ENCODE results near the gene FBXO42.
"Not testable (repeated sequence)": the region's sequence is repeated elsewhere in the genome, so short reads cannot be mapped to it uniquely, and the experiment has no call there.

Gene FBXO42

DNA sequence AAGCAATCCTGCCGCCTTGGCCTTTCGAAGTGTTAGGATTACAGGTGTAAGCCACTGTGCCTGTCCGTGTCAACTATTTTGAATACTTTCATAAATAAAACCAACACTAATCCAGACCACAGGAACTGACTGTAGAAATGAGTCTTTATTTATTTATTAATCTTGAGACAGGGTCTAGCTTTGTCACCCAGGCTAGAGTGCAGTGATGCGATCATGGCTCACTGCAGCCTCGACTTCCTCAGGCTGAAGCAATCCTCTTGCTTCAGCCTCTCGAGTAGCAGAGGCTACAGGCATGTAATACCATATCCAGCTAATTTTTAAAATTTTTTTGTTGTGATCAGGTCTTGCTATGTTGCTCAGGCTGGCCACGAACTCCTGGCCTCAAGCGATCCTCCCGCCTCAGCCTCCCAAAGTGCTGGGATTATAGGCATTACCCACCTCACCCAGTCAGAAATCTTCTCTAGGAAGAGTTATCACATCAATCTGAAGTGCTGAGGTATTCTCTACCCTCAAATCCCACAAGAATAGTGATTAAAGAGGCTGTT is 93.6 kb downstream of the FBXO42 start:
- DNase-seq, result no peak

- DNase-seq, result no peak
These were observed 94.3 kb downstream of the FBXO42 start for GRCh38 chr1:16257968-16258367.

DNA sequence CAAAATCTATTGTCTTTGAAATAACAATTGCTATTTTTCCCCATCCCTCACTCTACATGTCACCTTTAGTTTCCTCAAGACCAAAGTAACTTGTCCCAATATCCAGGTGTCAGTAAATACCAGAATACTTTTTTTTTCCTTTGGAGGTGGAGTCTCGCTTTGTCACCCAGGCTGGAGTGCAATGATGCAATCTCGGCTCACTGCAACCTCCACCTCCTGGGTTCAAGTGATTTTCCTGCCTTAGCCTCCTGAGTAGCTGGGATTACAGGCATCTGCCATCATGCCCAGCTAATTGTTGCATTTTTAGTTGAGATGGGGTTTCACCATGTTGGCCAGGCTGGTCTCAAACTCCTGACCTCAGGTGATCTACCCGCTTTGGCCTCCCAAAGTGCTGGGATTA is 94.7 kb downstream of the FBXO42 start:
- DNase-seq, result not testable (repeated sequence)

DNA sequence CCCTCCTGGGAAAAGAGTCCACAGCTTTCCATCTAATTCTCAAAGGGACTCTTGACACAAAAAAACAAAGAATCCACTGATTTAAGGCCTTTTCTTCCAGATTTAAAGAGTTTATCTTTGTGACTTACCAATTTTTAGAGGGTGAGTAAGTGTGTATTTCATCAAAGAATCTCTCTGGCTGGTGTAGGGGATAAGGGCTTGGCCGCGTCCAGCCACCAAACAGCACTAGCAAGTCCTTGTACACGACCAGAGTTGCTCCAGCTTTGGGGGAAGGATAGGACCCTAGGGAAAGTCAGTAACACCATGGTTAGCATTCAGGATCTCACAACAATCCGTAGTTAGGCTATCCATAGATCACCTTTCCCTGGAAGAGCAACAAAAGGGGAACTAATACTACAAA is 95.8 kb downstream of the FBXO42 start:
- DNase-seq, result no peak

DNA sequence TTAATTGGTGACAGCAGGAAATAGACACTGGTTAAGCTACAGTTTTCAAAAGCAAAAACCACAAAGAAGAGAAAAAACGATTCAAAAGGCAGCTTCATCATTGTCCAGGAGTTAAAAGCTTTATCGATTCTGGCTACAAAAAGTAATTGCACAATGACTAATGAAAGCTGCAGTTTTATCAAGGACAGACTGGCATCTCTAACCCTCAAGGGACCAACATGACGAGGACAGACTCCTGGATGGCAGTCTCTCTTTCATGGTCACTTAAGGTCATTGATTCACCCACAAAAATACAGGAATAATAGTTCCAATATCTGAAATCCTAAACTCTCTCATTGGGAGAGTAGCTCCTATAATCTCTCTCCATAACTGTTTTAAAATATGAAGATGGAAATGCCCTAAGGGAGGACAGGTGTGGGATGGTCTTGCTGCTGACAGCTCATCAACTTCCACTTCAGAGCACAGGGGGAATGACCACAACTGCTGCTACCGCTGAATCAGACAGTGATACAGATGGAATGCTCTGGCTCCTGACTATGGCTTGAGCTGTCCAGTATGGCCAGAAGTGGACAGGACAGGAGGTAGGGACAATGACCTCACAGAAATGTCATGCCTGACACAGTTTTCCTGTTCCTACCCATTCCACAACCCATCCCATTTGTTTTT is 97.9 kb downstream of the FBXO42 start:
- no peak for DNase-seq

DNA sequence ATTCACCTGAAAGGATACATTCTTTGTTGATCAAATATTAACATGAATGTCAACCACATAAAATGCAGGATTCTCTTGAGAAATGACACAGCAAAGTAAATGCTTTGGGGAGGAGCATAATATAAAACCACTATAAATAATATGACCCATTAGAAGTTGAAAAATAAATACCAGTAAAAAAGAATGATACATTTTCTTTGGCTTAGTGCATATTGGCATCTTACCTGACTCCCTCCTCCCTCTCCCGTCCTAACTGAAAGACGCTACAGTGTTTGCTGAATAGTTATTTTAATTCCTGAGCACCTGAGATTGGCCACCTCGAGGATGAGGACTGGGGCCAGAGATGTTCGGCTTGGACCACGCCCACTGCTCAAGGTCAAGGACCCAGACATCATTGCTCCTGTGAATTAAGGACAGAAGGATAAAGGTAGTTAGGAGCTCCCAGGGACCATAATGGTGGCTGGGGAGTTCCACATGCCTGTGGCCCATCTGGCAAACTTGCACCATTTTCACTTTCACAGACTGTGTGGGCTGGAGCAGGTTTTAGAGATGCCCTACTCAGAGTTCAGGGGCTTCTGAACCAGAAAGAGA is 98.9 kb downstream of the FBXO42 start:
- DNase-seq, result no peak

DNA sequence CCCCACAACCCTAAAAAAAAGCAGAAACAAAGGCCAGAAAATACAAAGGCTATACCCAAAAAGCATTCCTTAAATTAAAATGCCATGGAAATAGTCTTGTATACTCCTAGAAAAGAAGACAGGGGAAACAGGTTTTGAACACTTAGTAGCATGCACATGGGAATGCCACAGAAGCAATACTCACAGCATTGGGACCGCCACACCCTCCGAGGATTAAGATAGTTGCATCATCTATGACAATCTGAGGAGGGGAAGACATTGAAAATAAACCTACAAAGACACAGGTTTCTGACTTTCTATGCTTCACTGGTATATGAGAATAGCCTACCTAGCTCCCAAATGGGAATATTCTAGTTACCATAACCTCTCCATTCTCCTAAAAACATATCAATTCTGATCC is 99.4 kb downstream of the FBXO42 start:
- no peak for DNase-seq

GRCh38 chr1:16251381-16251780 is 100.9 kb downstream of the FBXO42 start:
- no peak for DNase-seq

DNA sequence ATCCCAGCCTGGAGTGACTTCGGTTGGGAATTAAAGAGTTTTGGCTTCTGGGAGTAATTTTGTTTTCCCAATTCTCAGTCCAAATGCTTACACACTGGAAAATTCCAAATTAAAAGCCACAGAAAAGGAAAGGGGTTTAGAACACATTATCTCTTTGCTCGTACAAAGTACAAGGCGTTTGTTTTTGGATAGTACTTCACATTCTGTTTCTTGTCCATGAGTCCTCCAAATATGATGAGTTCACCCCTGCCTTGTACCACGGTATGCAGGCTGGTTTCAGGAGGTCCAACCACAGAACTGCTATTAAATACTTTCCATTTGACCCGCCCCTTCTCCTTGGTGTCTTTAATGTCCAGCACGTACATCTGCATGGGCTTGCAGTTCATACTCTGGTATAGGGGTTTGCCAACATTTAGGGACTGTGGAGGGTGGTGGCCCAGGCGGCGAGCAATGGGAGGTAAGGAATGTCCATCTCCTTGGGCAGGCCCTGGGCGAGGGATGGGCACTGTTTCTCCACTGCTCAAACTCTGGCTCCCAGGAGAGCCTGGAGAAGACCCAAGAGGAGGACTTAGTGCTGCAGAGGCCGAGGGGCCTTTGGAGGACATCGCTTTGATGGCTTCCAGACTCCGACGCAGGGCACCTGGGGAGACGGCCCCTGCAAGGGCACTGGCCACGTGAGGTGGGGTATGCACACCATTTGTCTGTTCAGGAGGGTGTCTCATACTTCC is 101.6 kb downstream of the FBXO42 start:
- DNase-seq, result no peak

GRCh38 chr1:16249596-16250241 is 102.6 kb downstream of the FBXO42 start:
- DNase-seq, result peak; percentile 27

DNA sequence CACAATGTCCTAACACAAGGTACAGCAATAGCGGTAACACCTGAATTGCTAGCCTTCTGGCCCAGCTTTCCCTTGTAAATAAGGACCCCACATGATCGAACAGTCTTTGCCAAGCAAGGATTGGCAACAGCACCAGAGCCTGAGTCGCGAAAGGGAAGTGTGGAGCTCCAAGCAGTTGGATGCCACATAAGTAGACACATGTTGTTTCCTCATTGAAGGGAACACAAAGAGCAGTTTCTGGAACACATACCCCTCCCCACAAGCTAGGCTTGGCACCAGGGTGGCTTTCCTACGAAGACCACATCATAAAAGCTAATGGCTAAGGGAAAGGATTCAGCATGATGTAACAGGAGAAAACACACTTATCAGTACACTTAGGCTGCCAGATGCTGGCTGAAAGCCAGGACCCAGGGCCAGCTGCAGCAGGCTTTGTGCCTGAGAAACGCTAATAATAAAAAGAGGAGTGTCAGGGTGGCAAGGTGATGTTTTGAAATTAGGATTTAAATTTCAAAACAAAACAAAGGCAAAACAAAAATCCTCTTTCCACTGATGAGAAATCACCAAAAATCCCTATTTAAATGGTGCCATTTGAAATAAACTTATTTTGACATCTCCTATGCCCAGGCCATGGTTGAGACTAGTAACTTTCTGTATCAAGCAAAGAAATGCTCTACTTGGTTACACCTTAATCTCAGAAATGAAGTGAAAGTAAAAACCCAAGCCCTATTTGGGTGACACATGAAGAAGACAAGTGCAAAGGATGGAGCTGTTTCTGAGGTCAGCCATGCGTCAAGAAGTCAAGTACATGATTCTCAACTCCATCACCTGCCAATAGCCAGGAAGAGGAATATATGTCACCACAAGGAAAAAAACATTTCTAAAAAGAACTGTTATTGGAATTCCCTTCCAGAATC is 103.4 kb downstream of the FBXO42 start:
- peak; percentile 97 for DNase-seq

DNA sequence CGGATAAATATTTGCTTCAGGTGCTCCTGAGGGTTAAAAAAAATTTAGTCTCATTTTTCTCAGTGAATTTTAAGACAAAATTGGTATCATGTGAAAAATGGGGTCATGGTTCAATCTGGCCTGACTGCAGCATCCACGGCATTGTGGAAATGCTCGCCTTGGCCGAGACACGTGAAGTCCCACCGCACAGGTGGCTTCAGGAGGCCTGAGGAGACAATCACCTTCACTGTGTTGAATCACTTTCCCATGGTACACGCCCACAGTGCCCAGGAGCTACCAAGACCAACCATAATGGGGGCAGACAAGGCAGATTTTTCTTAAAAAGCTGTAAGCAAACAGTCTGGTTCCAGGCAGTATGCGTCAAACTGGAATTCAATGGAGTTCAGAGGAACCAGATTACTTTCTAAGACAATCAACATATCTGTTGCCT is 104.3 kb downstream of the FBXO42 start:
- DNase-seq, result peak; percentile 15

GRCh38 chr1:16247441-16247840 is 104.8 kb downstream of the FBXO42 start:
- DNase-seq, result no peak

- no peak for DNase-seq
These were observed 105.3 kb downstream of the FBXO42 start for GRCh38 chr1:16246961-16247360.

DNA sequence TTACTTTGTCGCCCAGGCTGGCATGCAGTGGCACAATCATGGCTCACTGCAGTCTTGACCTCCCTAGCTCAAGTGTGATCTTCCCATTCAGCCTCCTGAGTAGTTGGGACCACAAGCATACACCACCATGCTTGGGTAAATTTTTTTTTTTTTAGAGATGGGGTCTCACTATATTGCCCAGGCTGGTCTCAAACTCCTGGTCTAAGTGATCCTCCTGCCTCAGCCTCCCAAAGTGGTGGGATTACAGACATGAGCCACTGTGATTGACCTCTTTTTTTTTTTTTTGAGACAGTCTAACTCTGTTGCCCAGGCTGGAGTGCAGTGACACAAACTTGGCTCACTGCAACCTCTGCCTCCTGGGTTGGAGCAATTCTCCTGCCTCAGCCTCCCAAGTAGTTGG is 106.0 kb downstream of the FBXO42 start:
- not testable (repeated sequence) for DNase-seq

DNA sequence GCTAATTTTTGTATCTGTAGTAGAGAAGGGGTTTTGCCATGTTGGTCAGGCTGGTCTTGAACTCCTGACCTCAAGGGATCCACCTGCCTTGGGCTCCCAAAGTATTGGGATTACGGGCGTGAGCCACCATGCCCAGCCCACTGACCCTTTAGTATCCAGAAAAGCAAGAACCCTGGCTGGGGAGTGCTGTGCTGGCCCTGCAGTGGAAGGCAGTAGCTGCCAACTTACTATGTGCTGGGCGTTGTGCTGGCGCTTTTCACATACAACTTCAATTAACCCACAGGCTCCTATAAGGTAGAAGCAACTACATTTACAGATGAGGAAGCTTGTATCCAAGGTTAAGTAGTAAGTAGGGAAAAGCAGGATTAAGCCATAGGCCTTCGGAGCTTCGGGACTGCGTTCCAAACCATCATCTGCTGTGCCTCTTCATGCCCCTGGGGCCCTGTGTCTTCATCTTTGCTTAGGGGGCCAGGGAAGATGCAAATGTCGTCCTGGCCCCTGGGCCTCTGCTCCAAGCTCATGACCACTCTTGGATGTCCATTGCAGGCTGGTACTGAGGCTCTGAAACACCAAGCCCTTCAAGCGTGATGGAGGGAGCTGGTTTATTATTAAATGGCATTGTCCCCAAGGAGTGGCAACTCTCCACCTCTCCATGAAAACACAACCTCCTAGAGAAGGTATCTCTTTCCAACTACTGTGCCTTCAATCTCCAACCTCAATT is 106.6 kb downstream of the FBXO42 start:
- DNase-seq, result no peak

DNA sequence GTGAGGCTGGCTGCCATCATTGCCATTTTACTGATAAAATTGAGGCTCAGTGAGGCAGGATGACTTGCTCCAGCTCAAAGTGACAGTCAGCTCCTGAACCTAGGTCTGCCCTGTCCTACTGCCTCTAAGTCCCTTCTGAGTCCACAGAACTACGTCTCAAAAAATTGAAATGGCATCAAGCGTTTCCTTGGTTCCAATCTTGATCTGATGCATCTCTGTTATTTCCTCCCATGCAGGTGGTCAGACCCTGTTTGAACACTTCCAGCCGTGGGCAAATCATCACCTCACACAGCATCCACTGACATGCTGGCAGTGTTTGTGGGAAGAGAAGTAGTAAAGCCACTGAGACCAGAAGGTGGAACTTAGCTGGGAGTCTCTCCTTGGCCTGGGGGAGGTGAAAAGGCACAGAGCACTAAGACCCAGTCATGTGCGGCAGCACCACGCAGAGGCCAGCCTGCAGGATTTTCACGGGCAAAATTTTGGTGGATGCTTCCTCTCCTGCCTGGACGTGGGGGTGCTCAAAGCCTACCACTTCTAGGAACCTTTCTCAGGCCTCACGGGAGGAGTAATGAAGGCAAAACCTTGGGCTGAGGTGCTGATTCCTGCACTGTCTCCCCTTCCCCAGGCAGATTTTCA is 107.5 kb downstream of the FBXO42 start:
- DNase-seq, result no peak

DNA sequence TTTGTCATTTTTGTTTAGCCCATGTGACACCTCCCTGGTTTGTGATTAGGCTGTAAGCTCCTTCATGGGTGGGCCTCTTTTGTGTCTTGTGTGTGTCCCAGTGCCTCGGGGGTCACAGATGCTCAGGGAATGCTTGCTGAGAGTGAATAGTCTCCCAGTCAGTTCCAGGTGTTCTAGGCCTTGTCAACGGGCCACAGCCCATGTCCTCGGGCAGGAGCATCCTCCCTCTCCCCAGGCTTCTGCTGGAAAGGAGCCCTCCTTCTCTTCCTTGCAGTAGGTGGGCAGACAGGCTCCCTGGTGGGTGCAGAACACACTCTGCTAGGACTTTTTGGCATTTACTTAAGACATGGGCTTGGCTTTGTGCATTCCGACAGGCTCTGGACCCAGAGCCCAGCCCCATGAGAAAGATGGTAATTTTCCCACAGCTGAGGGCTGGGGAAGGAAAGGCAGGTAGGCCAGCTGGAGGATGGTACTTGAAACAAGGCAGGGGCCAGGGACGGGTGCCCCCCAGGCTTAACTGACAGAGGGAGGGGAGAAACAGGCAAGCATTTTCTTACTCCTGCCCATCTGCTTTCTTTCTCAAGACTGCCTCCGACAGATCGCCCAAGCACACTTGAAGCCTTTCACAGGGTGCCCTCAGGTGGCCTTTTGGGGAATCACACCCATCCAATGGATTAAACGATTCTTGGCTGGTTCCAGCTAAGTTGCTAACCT is 108.2 kb downstream of the FBXO42 start:
- DNase-seq, result peak; percentile 76

DNA sequence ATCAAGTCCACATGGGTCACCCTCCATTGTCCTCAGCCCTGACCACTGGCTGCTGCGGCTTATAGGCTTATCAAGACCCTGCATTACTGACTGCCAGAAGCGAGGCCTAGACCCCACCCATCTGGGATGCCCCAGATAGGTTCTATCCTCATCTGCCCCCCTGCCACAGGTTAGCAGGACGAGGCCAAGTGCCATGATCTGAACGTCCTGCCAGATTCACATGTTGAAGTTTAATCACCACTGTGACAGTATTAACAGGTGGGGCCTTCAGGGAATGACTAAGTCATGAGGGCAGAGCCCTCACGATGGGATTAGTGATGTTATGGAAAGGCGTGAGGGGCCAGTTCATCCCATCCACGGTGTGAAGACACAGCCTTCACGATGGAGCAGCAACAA is 109.1 kb downstream of the FBXO42 start:
- DNase-seq, result no peak

DNA sequence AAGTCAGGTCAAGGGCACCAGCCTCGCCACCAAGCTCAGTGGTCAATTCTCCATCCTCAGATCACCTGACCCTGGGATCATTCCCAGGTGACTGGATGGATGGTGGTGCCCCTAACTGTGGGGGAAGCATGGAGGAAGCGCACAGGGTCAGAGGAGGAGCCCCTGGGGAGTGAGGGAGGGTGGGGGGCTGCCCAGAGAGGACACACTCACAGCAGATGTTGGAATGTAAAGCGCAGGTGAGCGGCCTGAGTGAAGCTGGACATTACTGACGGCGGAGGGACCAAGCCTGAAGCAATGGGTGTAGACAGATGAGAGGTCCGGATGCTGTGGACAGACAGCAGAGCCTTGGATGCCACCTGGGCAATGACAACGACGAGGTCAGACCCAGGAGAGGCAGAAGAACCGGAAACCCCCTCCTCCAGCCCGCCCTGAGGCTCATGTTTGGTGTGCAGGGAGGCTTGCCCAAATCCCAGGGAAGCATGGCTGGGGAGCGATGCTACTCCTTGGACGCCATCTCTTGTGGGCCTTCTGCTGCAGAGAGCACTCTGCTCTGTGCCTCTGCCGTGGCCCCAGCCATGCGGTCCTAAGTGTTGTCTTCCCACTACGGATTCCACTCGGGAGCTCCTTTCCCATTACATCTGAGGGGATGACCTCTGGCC is 109.6 kb downstream of the FBXO42 start:
- DNase-seq, result no peak

Measured in COR-L47 (cell line).